ENCODE results near the gene FXYD5.

GRCh38 chr19:35144259-35144599 lies 10.3 kb upstream of the FXYD5 start:
- TF ChIP-seq CTCF (conservative IDR thresholded peaks at IDR 0.05; ENCODE audit: low read depth, low read length), result no peak
- TF ChIP-seq EZH2 (IDR thresholded peaks at IDR 0.05; ENCODE audit: borderline replicate concordance, low read depth, low read length, poor library complexity, severe bottlenecking), result no peak

Data from A673 (cell line).